Bone marrow (tissue), 2 donors: ENCODE results near the gene PEX26.
"Not testable (repeated sequence)": the region's sequence is repeated elsewhere in the genome, so short reads cannot be mapped to it uniquely, and the experiment has no call there.

Source experiments
- DNase-seq, 2 donors: peaks; one replicate each; lab custom pipeline; 2025; lab: John Stamatoyannopoulos, UW

PEX26 gene

GRCh38 chr22:18056807-18057474 lies 20.8 kb upstream of the PEX26 start:
- no peak for DNase-seq

DNA sequence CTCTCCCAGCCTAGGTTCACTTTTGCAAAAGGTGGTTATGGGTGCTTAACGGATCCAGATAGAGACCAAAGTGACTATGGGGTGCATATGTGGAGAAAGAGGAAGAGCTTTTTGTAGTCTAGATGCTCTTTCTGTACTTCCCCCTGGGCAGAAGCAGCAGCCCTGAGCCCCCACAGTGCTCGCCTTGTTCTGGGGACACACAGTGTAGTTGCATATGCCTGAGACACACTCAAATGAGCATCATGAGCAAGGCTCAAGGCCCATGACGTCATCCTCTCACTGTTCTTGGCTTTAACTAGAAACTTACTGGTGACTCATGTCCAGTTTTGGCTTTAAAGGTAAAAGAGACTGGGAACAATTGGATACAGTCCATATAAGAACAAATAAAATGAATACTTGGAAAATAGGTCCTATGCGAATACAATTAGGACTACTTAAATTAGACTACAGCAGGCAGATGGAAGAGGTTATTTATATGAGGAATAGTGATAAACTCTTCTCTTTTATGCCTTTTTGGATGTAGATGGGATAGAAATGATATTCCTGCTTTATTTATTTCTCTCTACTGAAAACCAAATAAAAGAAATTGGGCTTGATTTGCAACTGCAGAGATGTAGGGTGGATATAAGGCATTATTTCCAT lies 20.1 kb upstream of the PEX26 start:
- DNase-seq: peak in 1 of 2 donors; percentile 19

- no peak for DNase-seq
Measured at GRCh38 chr22:18058371-18059093, 19.3 kb upstream of the PEX26 start.

GRCh38 chr22:18059094-18059417 lies 18.7 kb upstream of the PEX26 start:
- DNase-seq: no peak

GRCh38 chr22:18059473-18059872 lies 18.3 kb upstream of the PEX26 start:
- DNase-seq: no peak

DNA sequence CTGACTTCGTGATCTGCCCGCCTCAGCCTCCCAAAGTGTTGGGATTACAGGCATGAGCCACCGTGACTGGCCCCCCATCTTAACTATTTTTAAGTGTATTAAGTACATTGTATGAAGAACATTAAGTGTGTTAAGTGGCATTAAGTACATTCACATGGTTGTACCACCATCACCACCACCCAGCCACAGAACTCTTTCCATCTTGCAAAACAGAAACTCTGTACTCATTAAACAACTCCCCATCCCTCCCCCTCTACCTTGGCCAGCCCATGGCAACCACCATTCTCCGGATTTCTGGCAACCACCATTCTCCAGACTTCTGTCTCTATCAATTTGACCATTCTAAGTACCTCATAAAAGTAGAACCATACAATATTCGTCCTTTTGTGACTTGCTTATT lies 17.8 kb upstream of the PEX26 start:
- no peak for DNase-seq

DNA sequence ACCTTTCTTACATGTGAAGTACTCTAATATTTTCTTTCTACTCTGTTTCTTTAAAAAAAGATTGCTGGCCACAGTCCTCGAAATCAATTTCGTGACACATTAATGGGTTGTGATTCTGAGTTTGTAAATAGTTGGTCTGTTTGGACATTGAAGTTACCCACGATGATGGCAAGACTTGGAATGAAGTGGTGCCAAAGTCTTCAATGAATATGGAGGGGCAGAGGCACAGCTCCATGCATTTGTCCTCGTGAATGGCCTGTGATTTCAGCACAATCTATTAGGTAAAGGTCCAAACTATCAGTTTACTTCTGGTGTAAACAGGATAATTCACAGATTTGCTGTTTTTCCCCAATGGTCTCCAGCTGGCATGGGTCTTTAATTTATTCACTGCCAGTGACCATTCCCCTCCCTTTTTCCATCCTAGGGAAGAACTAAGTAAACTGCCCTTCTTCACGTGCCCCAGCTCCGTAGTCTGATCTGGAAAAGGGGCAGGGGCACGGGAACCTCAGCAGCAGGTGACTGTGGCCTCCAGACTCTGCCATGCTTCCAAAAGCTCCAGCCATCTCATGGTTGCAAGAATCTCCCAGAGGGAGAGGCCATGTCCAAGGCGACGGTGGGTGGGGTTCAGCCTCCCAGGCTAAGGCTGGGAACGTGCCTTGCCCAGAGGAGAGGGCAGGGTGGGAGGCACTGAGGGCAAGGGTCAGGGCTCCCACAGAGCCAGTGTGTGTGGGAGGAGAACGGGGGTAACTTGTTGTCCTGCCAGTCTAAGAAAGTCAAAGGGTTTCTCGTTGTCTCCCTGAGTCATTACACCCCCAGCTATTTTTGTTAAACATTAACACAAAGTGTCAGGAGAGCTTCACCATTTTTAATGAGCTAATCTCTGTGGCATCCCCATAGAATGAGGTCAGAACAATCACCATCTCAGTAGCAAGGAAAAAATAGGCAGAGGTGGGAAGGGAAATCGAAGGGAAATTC lies 16.9 kb upstream of the PEX26 start:
- DNase-seq: no peak

- DNase-seq: no peak
Measured at GRCh38 chr22:18062421-18062820, 15.4 kb upstream of the PEX26 start.

DNA sequence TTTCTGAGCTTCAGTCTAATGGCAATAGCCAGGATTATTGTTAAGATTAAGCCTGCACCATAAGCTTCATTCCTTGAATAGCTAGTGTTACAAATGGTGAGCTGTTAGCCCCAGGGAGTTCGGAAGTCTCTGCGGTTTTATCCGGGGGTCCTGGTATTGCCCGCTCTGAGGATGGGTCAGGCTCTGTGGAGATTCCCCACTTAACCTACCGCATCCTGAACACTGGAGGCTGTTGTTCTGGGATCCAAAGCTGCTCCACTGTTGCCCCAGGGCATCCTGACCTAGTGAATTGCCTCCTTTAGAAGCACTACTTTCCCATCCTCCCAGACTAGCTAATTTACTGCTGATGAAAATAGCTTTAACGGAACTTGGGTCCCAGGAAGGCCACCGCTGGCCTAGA lies 14.5 kb upstream of the PEX26 start:
- no peak for DNase-seq

- DNase-seq: not testable (repeated sequence)
Measured at GRCh38 chr22:18063715-18064114, 14.1 kb upstream of the PEX26 start.

GRCh38 chr22:18064636-18065035 lies 13.2 kb upstream of the PEX26 start:
- DNase-seq: no peak

GRCh38 chr22:18065256-18065655 lies 12.5 kb upstream of the PEX26 start:
- DNase-seq: no peak

GRCh38 chr22:18066181-18066859 lies 11.5 kb upstream of the PEX26 start:
- no peak for DNase-seq

DNA sequence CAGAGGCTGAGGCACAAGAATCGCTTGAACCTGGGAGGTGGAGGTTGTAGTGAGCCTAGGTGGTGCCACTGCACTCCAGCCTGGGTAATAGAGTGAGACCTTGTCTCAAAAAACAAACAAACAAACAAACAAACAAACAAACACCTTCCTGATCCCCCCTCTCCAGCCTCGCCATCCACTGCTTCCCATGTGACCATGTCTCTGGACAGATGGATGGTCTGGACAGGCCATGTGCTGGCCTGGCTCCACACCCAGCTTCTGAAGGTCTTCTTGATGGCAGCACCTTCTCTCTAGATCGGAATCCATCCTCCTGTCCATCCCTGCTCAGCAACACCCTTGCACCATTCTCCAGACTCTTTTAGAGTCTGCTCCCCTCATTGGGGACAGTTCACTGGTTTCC lies 10.7 kb upstream of the PEX26 start:
- no peak for DNase-seq

DNA sequence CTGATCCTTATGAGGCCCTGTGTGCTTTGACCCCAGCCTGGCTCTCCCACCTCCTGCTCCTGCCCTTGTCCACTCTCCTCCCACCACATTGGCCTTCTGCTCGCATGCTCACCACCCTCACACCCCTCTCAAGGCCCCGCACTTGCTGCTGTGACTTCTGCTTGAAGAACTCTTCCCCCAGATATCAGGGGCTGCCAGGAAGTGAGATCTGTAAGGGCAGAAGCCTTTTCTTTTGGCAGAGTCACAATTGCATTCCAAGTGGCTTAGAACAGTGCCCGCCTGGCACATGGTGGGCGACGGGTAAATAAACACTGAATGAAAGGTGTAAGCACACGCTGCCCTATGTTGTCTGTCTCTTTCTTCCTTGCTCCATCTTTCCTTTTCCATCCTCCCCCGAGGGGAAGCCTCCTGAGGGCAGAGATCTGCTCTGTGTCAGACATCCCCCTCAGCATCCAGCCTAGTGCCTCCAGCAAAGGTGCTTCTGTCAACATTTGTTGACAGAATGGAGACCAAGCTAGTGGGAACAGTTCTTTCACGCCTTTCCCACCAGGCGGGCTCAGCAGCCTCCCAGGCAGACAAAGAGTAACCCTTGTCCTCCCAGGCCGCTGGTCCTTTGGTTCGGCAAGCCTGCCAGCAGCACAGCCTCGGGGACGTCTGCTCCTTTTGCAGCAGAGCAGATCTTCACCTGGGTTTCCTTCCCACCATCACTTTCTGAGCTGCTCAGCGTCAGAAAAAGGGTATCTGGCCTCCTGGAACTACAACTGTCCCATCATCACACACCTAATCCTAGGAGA lies 10.0 kb upstream of the PEX26 start:
- no peak for DNase-seq

DNA sequence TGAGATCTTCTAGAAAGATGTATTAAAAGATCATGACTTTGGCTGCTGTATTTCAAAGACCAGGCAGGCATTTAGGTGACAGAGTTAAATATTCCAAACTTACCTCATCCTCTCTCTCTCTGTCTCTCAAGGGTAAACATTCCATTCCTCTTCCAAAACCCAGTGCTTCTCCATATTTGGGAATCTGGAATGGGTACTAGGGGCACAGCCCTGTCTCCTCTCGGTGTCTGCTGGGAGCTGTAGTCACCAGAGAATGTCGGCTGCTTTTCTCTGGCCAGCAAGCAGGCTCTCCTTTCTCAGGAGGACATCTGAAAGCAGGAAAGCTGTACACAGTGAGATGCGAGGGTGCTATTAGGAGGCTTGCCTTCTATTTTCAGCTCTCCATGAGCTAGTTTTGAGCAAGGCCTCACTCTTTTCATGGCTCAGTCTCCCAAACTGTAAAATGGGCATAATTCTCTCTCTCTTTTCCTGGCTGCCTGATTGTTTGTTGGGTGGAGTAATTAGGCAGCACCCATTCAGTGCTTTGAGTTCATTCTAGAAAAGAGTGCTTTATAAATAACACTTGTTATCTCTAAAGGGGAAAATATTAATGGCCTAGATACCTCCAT lies 9.3 kb upstream of the PEX26 start:
- DNase-seq: no peak

- no peak for DNase-seq
Measured at GRCh38 chr22:18069041-18069440, 8.7 kb upstream of the PEX26 start.

GRCh38 chr22:18070041-18070440 lies 7.7 kb upstream of the PEX26 start:
- no peak for DNase-seq

- no peak for DNase-seq
Measured at GRCh38 chr22:18070556-18071306, 7.1 kb upstream of the PEX26 start.
